LoVo (cell line): ENCODE results near the gene LAMA5.

ENCODE experiments used
- DNase-seq: peaks from one replicate; pipeline ENCODE4 v3.0.0-alpha.2; 2016; ENCODE audit warnings: low spot score

The LAMA5 gene

GRCh38 chr20:62405108-62405980 lies 38.2 kb upstream of the LAMA5 start:
- no peak for DNase-seq

- no peak for DNase-seq
Observed at GRCh38 chr20:62404761-62405107, 37.6 kb upstream of the LAMA5 start.

- DNase-seq = no peak
Observed at GRCh38 chr20:62404112-62404665, 37.1 kb upstream of the LAMA5 start.

GRCh38 chr20:62403331-62403730 lies 36.2 kb upstream of the LAMA5 start:
- no peak for DNase-seq

GRCh38 chr20:62402456-62403150 lies 35.5 kb upstream of the LAMA5 start:
- DNase-seq = no peak

GRCh38 chr20:62401331-62401779 lies 34.2 kb upstream of the LAMA5 start:
- no peak for DNase-seq

- no peak for DNase-seq
Observed at GRCh38 chr20:62400541-62400940, 33.4 kb upstream of the LAMA5 start.

- no peak for DNase-seq
Observed at GRCh38 chr20:62400021-62400420, 32.9 kb upstream of the LAMA5 start.

GRCh38 chr20:62398120-62398821 lies 31.2 kb upstream of the LAMA5 start:
- no peak for DNase-seq

- no peak for DNase-seq
Observed at GRCh38 chr20:62396367-62397239, 29.5 kb upstream of the LAMA5 start.

- DNase-seq = no peak
Observed at GRCh38 chr20:62395311-62396242, 28.5 kb upstream of the LAMA5 start.

- no peak for DNase-seq
Observed at GRCh38 chr20:62394248-62395245, 27.4 kb upstream of the LAMA5 start.

GRCh38 chr20:62393830-62394229 lies 26.7 kb upstream of the LAMA5 start:
- no peak for DNase-seq

GRCh38 chr20:62393335-62393665 lies 26.2 kb upstream of the LAMA5 start:
- DNase-seq = no peak

- no peak for DNase-seq
Observed at GRCh38 chr20:62392621-62393334, 25.7 kb upstream of the LAMA5 start.

GRCh38 chr20:62392077-62392418 lies 24.9 kb upstream of the LAMA5 start:
- DNase-seq = no peak

- no peak for DNase-seq
Observed at GRCh38 chr20:62391165-62392076, 24.3 kb upstream of the LAMA5 start.
